OCI-LY7 (cell line): Measurements from ENCODE around the gene FLVCR2.

Experiments used
- CTCF ChIP-seq: fragments of 200-600 bp; sonication (generic); conservative IDR thresholded peaks from 2 replicates; pipeline ENCODE4 v1.5.1; 2014; ENCODE audit warnings: mild to moderate bottlenecking, antibody characterized with exemption, low read length, moderate library complexity, mixed read lengths
- EZH2phosphoT487 ChIP-seq: fragments of 200-600 bp; sonication (generic); IDR thresholded peaks from 2 replicates; pipeline ENCODE4 v1.6.1; 2018; ENCODE audit warnings: low read depth, borderline replicate concordance, mild to moderate bottlenecking, mixed run types, antibody characterized with exemption, low read length, moderate library complexity, mixed read lengths

GRCh38 chr14:75626863-75627262, 48.4 kb downstream of the FLVCR2 start:
- TF ChIP-seq CTCF (no peak), EZH2phosphoT487 (no peak)
